ENCODE data around the gene CDCA5.

DNA sequence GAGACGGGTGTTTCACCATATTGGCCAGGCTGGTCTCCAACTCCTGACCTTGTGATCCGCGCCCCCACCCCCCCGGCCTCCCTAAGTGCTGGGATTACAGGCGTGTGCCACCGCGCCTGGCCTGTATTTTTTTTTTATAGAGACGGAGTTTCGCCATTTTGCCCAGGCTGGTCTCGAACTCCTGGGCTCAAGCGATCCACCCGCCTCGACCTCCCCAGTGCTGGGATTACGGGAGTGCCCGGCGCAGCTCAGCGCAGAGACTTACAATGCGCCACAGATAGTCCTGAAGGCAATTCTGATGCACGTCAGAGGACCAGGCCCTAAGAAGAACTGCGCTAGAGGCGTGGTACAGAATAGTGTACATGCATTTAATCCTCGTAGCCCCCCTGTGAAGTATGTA, 11.6 kb upstream of the CDCA5 start:
- no peak for TF ChIP-seq EZH2phosphoT487 (IDR thresholded peaks at IDR 0.05; ENCODE audit: borderline replicate concordance)
- TF ChIP-seq, protein P1, sequence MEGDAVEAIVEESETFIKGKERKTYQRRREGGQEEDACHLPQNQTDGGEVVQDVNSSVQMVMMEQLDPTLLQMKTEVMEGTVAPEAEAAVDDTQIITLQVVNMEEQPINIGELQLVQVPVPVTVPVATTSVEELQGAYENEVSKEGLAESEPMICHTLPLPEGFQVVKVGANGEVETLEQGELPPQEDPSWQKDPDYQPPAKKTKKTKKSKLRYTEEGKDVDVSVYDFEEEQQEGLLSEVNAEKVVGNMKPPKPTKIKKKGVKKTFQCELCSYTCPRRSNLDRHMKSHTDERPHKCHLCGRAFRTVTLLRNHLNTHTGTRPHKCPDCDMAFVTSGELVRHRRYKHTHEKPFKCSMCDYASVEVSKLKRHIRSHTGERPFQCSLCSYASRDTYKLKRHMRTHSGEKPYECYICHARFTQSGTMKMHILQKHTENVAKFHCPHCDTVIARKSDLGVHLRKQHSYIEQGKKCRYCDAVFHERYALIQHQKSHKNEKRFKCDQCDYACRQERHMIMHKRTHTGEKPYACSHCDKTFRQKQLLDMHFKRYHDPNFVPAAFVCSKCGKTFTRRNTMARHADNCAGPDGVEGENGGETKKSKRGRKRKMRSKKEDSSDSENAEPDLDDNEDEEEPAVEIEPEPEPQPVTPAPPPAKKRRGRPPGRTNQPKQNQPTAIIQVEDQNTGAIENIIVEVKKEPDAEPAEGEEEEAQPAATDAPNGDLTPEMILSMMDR (conservative IDR thresholded peaks at IDR 0.05; ENCODE audit: low read length) = no peak

All from Loucy (cell line).